Neutrophil (primary cell): ENCODE data around the gene MYO5B.

Experiments
- H3K27ac ChIP-seq: fragments of 200-600 bp; sonication (generic); 2 replicates; pipeline ENCODE4 v1.5.1; 2016; ENCODE audit warnings: mild to moderate bottlenecking, moderate library complexity
- H3K27me3 ChIP-seq: fragments of 200-600 bp; sonication (generic); 2 replicates; pipeline ENCODE4 v1.6.0; 2016; ENCODE audit warnings: mild to moderate bottlenecking
- H3K36me3 ChIP-seq: fragments of 200-600 bp; sonication (generic); 2 replicates; pipeline ENCODE4 v1.5.1; 2017
- H3K4me1 ChIP-seq, 2 experiments: fragments of 200-600 bp in 1 of 2; sonication (generic) in 1 of 2; 1 replicate in 1 of 2; 2 replicates in 1 of 2; pipeline versions ENCODE4 v1.5.1 to v1.6.1; 2013 to 2016; ENCODE audit warnings: low read depth in 1 of 2, low read length in 1 of 2, mild to moderate bottlenecking in 1 of 2, moderate library complexity in 1 of 2; ENCODE audit not compliant: control insufficient read depth in 1 of 2, insufficient read depth in 1 of 2
- H3K4me3 ChIP-seq, 2 experiments: fragments of 200-600 bp in 1 of 2; sonication (generic) in 1 of 2; 1 replicate in 1 of 2; 2 replicates in 1 of 2; pipeline ENCODE4 v1.5.1; 2013 to 2016; ENCODE audit warnings: low read depth in 1 of 2, low read length in 1 of 2, mild to moderate bottlenecking in 1 of 2, moderate library complexity in 1 of 2
- H3K9me3 ChIP-seq: fragments of 200-600 bp; sonication (generic); 2 replicates; pipeline ENCODE4 v1.5.1; 2016
- CTCF ChIP-seq: fragments of 200-600 bp; sonication (generic); IDR thresholded peaks from 2 replicates; pipeline ENCODE4 v1.5.1; 2016; ENCODE audit warnings: antibody characterized with exemption

MYO5B gene

DNA sequence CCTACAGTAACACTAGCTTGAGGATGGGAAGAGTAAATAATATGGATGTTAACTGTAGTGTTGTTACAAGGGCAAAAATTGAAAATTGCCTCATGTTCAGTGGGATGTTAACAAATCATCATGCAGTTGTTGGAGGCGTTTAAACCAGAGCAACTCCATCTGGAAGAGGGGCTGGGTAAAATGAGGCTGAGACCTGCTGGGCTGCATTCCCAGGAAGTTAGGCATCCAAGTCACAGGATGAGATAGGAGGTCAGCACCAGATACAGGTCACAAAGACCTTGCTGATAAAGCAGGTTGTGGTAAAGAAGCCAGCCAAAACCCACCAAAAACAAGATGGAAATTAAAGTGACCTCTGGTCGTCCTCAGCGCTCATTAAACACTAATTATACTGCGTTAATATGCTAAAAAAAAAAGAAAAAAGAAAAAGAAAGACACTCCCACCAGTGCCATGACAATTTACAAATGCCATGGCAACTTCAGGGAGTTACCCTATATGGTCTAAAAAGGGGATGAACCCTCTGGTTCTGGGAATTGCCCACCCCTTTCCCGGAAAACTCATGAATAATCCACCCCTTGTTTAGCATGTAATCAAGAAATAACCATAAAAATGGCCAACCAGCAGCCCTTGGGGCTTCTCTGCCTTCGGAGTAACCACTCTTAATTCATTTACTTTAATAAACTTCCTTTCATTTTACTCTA is 101.4 kb downstream of the MYO5B start:
- H3K9me3 ChIP-seq: no peaks in the 10 kb centered on the region
- H3K27ac ChIP-seq: no peak overlapping the region
- no peaks in the 10 kb centered on the region for H3K36me3 ChIP-seq
- no peak for TF ChIP-seq CTCF
- H3K27me3 ChIP-seq: no peaks in the 10 kb centered on the region
- no peak overlapping the region for H3K4me3 ChIP-seq
- H3K4me1 ChIP-seq: no peaks in the 10 kb centered on the region

- no peak for TF ChIP-seq CTCF
Observed at GRCh38 chr18:50092245-50092805, 102.6 kb downstream of the MYO5B start.

GRCh38 chr18:50091509-50092244 is 103.3 kb downstream of the MYO5B start:
- no peak overlapping the region for H3K4me3 ChIP-seq
- no peaks in the 10 kb centered on the region for H3K36me3 ChIP-seq
- no peaks in the 10 kb centered on the region for H3K27me3 ChIP-seq
- no peak for TF ChIP-seq CTCF
- H3K27ac ChIP-seq: no peak overlapping the region
- no peaks in the 10 kb centered on the region for H3K4me1 ChIP-seq
- H3K9me3 ChIP-seq: no peaks in the 10 kb centered on the region

More at GRCh38 chr18:50092245-50092805, 102.6 kb downstream of the MYO5B start:
- H3K27ac ChIP-seq: no peak overlapping the region
- no peak overlapping the region for H3K4me3 ChIP-seq
- no peaks in the 10 kb centered on the region for H3K27me3 ChIP-seq
- H3K4me1 ChIP-seq: no peaks in the 10 kb centered on the region
- no peaks in the 10 kb centered on the region for H3K36me3 ChIP-seq
- H3K9me3 ChIP-seq: no peaks in the 10 kb centered on the region

DNA sequence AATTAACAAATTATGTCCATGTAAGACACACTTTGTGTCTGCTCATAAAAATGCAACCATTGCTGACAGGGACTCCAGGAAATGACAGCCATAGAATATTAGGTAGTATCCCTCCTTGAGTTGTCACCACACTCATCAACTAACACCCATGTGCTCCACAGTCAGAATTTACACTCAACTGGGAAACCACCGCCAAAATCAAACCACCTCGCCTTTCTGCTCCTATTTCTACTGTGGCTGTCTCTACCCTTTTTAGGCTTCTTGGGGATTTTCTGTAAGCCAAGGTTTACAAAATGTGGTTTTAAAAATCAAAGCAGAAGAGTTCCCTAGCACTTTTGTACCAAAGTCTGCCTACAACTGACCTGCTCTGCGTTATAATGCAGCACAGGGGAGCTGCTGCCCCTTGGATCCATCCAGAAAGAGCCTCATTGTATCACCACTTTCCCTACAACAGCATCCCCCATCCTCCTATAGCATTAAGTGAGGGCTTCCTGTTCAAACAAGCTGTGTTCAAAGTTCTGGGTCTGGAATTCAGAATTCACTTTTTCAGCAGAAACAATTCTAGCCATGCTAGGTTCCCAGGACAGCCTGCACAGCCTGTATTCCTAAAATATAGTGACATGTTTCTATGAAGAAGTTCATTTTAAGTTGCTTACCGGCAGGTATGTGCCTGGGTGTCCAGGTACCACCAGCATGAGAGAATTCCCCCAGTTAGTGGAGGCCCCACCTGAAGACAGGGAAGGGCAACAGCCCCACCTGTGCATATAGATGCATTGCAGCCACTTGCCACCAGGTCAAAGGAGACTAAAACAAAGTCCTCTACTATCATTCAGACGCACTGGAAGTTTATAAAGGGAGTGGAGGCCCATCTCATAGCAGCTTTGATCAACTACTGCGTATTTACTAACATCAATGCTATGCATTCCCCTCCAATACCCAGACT is 104.3 kb downstream of the MYO5B start:
- TF ChIP-seq CTCF: no peak

DNA sequence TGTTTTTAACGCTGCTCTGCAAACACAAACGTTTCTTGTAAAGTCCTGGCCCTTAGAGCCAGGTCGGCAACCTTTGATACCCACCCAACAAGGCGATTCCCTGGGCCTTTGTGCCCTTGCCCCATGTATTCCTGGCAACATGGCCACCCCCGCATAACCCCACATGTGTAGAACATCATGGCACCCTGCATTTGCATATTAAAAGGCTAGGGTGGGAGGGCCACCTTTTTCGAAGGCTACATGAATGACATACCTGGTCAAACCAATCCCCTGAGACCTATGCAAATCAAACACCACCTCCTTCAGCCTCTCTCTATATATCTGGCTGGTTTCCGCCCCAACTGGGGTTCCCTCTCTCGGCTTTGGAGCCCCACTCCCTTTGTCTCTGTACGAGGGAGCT is 105.2 kb downstream of the MYO5B start:
- Histone ChIP-seq H3K36me3 (no peaks in the 10 kb centered on the region), H3K27ac (no peak overlapping the region), H3K4me3 (no peak overlapping the region), H3K27me3 (no peaks in the 10 kb centered on the region), H3K4me1 (no peaks in the 10 kb centered on the region), H3K9me3 (no peaks in the 10 kb centered on the region)
- no peak for TF ChIP-seq CTCF

More for the DNA sequence above, 104.3 kb downstream of the MYO5B start:
- Histone ChIP-seq H3K4me3 (no peak overlapping the region), H3K27ac (no peak overlapping the region), H3K4me1 (no peaks in the 10 kb centered on the region), H3K36me3 (no peaks in the 10 kb centered on the region), H3K9me3 (no peaks in the 10 kb centered on the region), H3K27me3 (no peaks in the 10 kb centered on the region)
